A549 (cell line): ENCODE results near the gene RALGPS2. TPM values are rescaled to one million over a fixed set of nuclear protein-coding genes. Genes with fewer than 3 reads are reported as not detected.
"Not testable (repeated sequence)": the region's sequence is repeated elsewhere in the genome, so short reads cannot be mapped to it uniquely, and the experiment has no call there.

Source experiments
- ATAC-seq, 2 experiments: fragments of 200-7000 bp in 1 of 2; fragments of >200 bp in 1 of 2; cut with Nextera tagmentation in 1 of 2; cut with Tn5 transposase in 1 of 2; 3 replicates each; pipeline versions ENCODE4 v1.8.0 to v1.9.1; 2018 to 2020; ENCODE audit warnings: mild to moderate bottlenecking in 1 of 2, moderate library complexity in 1 of 2
- CTCF ChIA-PET: fragments of 300-600 bp; sonication (Branson Sonifier 250); formaldehyde crosslinking; extraction: SDS; loops from one replicate; lab custom pipeline; 2021; ENCODE audit warnings: antibody characterized with exemption, inconsistent platforms; lab: Yijun Ruan, JAX
- POLR2A ChIA-PET: fragments of 350-600 bp; formaldehyde crosslinking; extraction: SDS; loops from one replicate; lab custom pipeline; 2021; ENCODE audit warnings: antibody characterized with exemption, inconsistent platforms; lab: Yijun Ruan, JAX
- DNase-seq, 2 experiments: peaks; one replicate each; pipeline versions ENCODE4 v3.0.0 to v3.0.0-alpha.2; 2011 to 2016; ENCODE audit warnings: low read depth in 1 of 2, low spot score in 1 of 2
- FAIRE-seq: peaks from 2 replicates; lab custom pipeline; 2011; peaks lifted over from hg19 to GRCh38; lab: Jason Lieb, UNC
- H3K27ac ChIP-seq, 2 experiments: fragments of >200 bp; sonication (Bioruptor Twin); formaldehyde crosslinking; 3 replicates each; pipeline ENCODE4 v1.5.1; 2016 to 2017
- H3K4me1 ChIP-seq: fragments of >200 bp; sonication (Bioruptor Twin); formaldehyde crosslinking; 3 replicates; pipeline ENCODE4 v1.6.1; 2016
- H3K4me2 ChIP-seq: fragments of >200 bp; sonication (Bioruptor Twin); formaldehyde crosslinking; 3 replicates; pipeline ENCODE4 v1.6.1; 2016
- H3K4me3 ChIP-seq: fragments of >200 bp; sonication (Bioruptor Twin); formaldehyde crosslinking; 3 replicates; pipeline ENCODE4 v1.5.1; 2016
- H3K9me3 ChIP-seq: fragments of >200 bp; sonication (Bioruptor Twin); formaldehyde crosslinking; 3 replicates; pipeline ENCODE4 v1.6.1; 2016
- CBX8 ChIP-seq: fragments of 200-600 bp; sonication (generic); IDR thresholded peaks from 2 replicates; pipeline ENCODE4 v1.6.1; 2016
- CEBPB ChIP-seq, 2 experiments: fragments of >200 bp in 1 of 2; sonication (Bioruptor Twin) in 1 of 2; formaldehyde crosslinking in 1 of 2; IDR thresholded peaks; 2 replicates each; pipeline ENCODE4 v1.6.1; 2012 to 2016
- CHD2 ChIP-seq: fragments of 150-350 bp; IDR thresholded peaks from 2 replicates; pipeline ENCODE4 v1.6.1; 2014; ENCODE audit warnings: low read length; ENCODE audit not compliant: partially characterized antibody
- EP300 ChIP-seq, 2 experiments: fragments of >200 bp; sonication (Bioruptor Twin); formaldehyde crosslinking; IDR thresholded peaks; 2 replicates in 1 of 2; 3 replicates in 1 of 2; pipeline ENCODE4 v1.6.1; 2016 to 2017
- FOSB ChIP-seq: fragments of 250-450 bp; sonication (Bioruptor Pico); IDR thresholded peaks from 2 replicates; pipeline ENCODE4 v1.5.0; 2020; ENCODE audit warnings: mild to moderate bottlenecking, moderate library complexity
- FOSL2 ChIP-seq, 2 experiments: fragments of 450-650 bp in 1 of 2; fragments of >200 bp in 1 of 2; sonication (Bioruptor Twin) in 1 of 2; formaldehyde crosslinking; IDR thresholded peaks; 2 replicates each; pipeline versions ENCODE4 v1.5.0 to v1.6.1; 2016 to 2020; ENCODE audit warnings: mild to moderate bottlenecking in 1 of 2, moderate library complexity in 1 of 2
- HEYL ChIP-seq: fragments of 250-450 bp; sonication (Bioruptor Pico); IDR thresholded peaks from 2 replicates; pipeline ENCODE4 v1.8.0; 2021; ENCODE audit warnings: mild to moderate bottlenecking, moderate library complexity
- HOXB13 ChIP-seq: fragments of 250-450 bp; sonication (Bioruptor Pico); IDR thresholded peaks from 2 replicates; pipeline ENCODE4 v1.5.0; 2020; ENCODE audit warnings: low read depth, mild to moderate bottlenecking, moderate library complexity
- JUN ChIP-seq, 2 experiments: fragments of >200 bp; sonication (Bioruptor Twin); formaldehyde crosslinking; IDR thresholded peaks; 2 replicates in 1 of 2; 3 replicates in 1 of 2; pipeline ENCODE4 v1.6.1; 2016 to 2017
- KDM1A ChIP-seq: fragments of 200-600 bp; sonication (generic); IDR thresholded peaks from 2 replicates; pipeline ENCODE4 v1.6.1; 2016; ENCODE audit warnings: low read depth, mild to moderate bottlenecking
- KDM5A ChIP-seq: fragments of 200-600 bp; sonication (generic); IDR thresholded peaks from 2 replicates; pipeline ENCODE4 v1.6.1; 2016; ENCODE audit warnings: antibody characterized with exemption, mild to moderate bottlenecking
- NPAS2 ChIP-seq: fragments of 250-450 bp; sonication (Bioruptor Pico); IDR thresholded peaks from 2 replicates; pipeline ENCODE4 v1.8.0; 2022; ENCODE audit warnings: mild to moderate bottlenecking, moderate library complexity, borderline replicate concordance
- NR3C1 ChIP-seq: fragments of >200 bp; sonication (Bioruptor Twin); formaldehyde crosslinking; IDR thresholded peaks from 3 replicates; pipeline ENCODE4 v1.6.1; 2017
- PHF8 ChIP-seq: fragments of 200-600 bp; sonication (generic); IDR thresholded peaks from 2 replicates; pipeline ENCODE4 v1.6.1; 2016; ENCODE audit warnings: low read depth, mild to moderate bottlenecking, antibody characterized with exemption, moderate library complexity, borderline replicate concordance
- POLR2AphosphoS2 ChIP-seq: conservative IDR thresholded peaks from 2 replicates; pipeline ENCODE4 v1.6.1; 2012; ENCODE audit warnings: low read length, improper control_type of control experiment, inconsistent platforms
- SMC3 ChIP-seq: fragments of >200 bp; sonication (Bioruptor Twin); formaldehyde crosslinking; IDR thresholded peaks from 3 replicates; pipeline ENCODE4 v1.6.1; 2018; ENCODE audit warnings: inconsistent platforms
- TFCP2L1 ChIP-seq: fragments of 250-450 bp; sonication (Bioruptor Pico); IDR thresholded peaks from 2 replicates; pipeline ENCODE4 v1.5.0; 2021; ENCODE audit warnings: mild to moderate bottlenecking
- ZFP36 ChIP-seq: fragments of 450-650 bp; IDR thresholded peaks from 2 replicates; pipeline ENCODE4 v1.6.1; 2014; ENCODE audit warnings: borderline replicate concordance; ENCODE audit not compliant: partially characterized antibody
- WGBS: methylation state at CpG from one replicate; pipeline ENCODE4 v1.1.6; 2017; ENCODE audit errors: missing lambda C conversion rate; 5-methylcytosine and 5-hydroxymethylcytosine counted together
- polyA plus RNA-seq, 4 experiments: library from polyadenylated mRNA; depleted of rRNA in 3 of 4; stranded (reverse); fragments of >200 nt; fragmentation: RNase III in 1 of 4; extraction: RNeasy Plus Mini Kit Qiagen cat#74134 plus additional on column Dnase treatment in 1 of 4; gene quantifications; 2 replicates in 3 of 4; 3 replicates in 1 of 4; pipeline ENCODE4 v1.2.3, GENCODE V29; 2011 to 2017
- TF ChIP-seq, protein P1 (sequence below): fragments of 150-350 bp; IDR thresholded peaks from 2 replicates; pipeline ENCODE4 v1.6.1; 2014; ENCODE audit warnings: low read depth, mild to moderate bottlenecking, low read length

Gene RALGPS2
- polyA plus RNA-seq, 2 of the 4 experiments (the other 2 are of a cell fraction), result 11.8 to 18.6 TPM

DNA sequence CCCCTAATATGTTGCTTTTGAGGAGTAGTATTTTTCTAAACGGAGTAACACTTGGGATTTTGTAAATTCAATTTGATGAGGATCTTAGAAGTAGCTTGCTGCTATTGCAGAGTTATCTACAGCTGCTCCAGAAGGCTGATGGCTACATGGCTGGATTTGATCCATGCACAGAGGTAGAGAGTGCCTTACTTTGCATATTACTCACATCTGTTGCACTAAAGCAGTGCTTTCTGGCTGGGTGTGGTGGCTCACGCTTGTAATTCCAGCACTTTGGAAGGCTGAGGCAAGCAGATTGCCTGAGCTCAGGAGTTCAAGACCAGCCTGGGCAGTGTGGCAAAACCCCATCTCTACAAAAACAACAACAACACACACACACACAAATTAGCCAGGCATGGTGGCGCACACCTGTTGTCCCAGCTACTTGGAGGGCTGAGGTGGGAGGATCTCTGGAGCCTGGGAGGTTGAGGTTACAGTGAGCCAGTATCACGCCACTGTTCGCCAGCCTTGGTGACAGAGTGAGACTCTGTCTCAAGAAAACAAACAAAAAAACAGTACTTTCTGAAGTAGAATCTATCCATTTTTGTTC lies 24.6 kb downstream of the RALGPS2 start:
- no peak for DNase-seq
- Histone ChIP-seq H3K9me3 (peaks cover 19% of the 10 kb centered on the region), H3K27ac (no peak overlapping the region), H3K4me1 (no peaks in the 10 kb centered on the region)
- ATAC-seq, result no peak
- POLR2A ChIA-PET, result no interaction called here
- FAIRE-seq, result no peak
- CTCF ChIA-PET, result interaction anchor here (1.7 to 2.9 kb wide), 3 partner anchors 24 to 253 kb away, joined by 5 to 15 read pairs (median 6); partner anchors contain the start of gene RALGPS2
- 85% methylated on average over 5 of the region's 5 CpGs for WGBS
- TF ChIP-seq CBX8 (no peak), PHF8 (no peak), KDM1A (no peak), EP300 (IDR thresholded peaks at IDR 0.05) (no peak), JUN (IDR thresholded peaks at IDR 0.05) (no peak), CHD2 (no peak)
- TF ChIP-seq, all 56 proteins: peak for 0
- no peak overlapping the region for H3K4me2 ChIP-seq
- H3K4me3 ChIP-seq, result no peak overlapping the region

GRCh38 chr1:178751046-178751445 lies 26.0 kb downstream of the RALGPS2 start:
- no peak for FAIRE-seq
- CTCF ChIA-PET, result interaction anchor here (1.0 to 2.9 kb wide), 3 partner anchors 208 to 252 kb away, joined by 5 to 15 read pairs (median 5); no protein-coding TSS in a partner anchor
- POLR2A ChIA-PET, result no interaction called here

GRCh38 chr1:178752891-178753290 lies 27.8 kb downstream of the RALGPS2 start:
- H3K4me3 ChIP-seq, result no peak overlapping the region
- H3K27ac ChIP-seq, result no peak overlapping the region
- no peaks in the 10 kb centered on the region for H3K4me1 ChIP-seq
- FAIRE-seq, result no peak
- no peak overlapping the region for H3K4me2 ChIP-seq
- WGBS, result 79% methylated on average over 2 of the region's 2 CpGs
- peaks cover 38% of the 10 kb centered on the region for H3K9me3 ChIP-seq
- TF ChIP-seq FOSL2 (IDR thresholded peaks at IDR 0.05) (no peak), FOSL2 (CRISPR knock-in tag; IDR thresholded peaks at IDR 0.05) (no peak), CEBPB (IDR thresholded peaks at IDR 0.05) (no peak), POLR2AphosphoS2 (no peak), FOSB (CRISPR knock-in tag) (no peak), KDM5A (no peak), ZFP36 (no peak), HOXB13 (CRISPR knock-in tag) (no peak), SMC3 (no peak), NPAS2 (CRISPR knock-in tag) (no peak), HEYL (CRISPR knock-in tag) (no peak), NR3C1 (no peak)
- TF ChIP-seq, protein P1, sequence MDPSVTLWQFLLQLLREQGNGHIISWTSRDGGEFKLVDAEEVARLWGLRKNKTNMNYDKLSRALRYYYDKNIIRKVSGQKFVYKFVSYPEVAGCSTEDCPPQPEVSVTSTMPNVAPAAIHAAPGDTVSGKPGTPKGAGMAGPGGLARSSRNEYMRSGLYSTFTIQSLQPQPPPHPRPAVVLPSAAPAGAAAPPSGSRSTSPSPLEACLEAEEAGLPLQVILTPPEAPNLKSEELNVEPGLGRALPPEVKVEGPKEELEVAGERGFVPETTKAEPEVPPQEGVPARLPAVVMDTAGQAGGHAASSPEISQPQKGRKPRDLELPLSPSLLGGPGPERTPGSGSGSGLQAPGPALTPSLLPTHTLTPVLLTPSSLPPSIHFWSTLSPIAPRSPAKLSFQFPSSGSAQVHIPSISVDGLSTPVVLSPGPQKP, result no peak
- ChIA-PET POLR2A (no interaction called here), CTCF (interaction anchor here (0.7 to 2.9 kb wide), 8 partner anchors 12 to 216 kb away, joined by 3 to 15 read pairs (median 4); no protein-coding TSS in a partner anchor)
- DNase-seq, result no peak
- ATAC-seq, result no peak

More at GRCh38 chr1:178751046-178751445, 26.0 kb downstream of the RALGPS2 start:
- Histone ChIP-seq H3K4me3 (no peak overlapping the region), H3K27ac (no peak overlapping the region; a peak in 1 of 6 replicates), H3K4me1 (no peaks in the 10 kb centered on the region), H3K9me3 (peaks cover 32% of the 10 kb centered on the region), H3K4me2 (no peak overlapping the region)
- ATAC-seq (no peak), DNase-seq (no peak)
- WGBS, result 82% methylated on average over 4 of the region's 4 CpGs
- TF ChIP-seq FOSB (CRISPR knock-in tag) (no peak), JUN (IDR thresholded peaks at IDR 0.05) (no peak), TFCP2L1 (CRISPR knock-in tag) (no peak)

DNA sequence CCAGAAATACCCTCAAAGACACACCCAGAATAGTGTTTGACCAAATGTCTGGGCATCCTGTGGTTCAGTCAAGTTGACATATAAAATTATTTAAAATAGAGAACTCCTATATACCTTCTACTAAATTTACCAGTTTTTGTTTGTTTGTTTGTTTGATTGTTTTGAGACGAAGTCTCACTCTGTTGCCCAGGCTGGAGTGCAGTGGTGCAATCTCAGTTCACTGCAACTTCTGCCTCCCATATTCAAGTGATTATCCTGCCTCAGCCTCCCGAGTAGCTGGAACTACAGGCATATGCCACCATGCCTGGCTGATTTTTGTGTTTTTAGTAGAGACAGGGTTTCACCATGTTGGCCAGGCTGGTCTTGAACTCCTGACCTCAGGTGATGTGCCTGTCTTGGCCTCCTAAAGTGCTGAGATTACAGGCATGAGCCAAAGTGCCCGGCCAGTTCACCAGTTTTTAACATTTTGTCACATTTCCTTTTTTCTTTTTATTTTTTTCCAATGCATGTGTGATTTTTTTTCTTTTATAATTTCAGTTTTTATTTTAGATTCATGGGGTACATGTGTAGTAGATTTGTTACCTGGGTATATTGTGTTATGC lies 29.7 kb downstream of the RALGPS2 start:
- H3K27ac ChIP-seq, POLR2A ChIA-PET, FAIRE-seq: not testable (repeated sequence)

More for the DNA sequence above, 29.7 kb downstream of the RALGPS2 start:
- not testable (repeated sequence) for H3K4me2 ChIP-seq, ATAC-seq, DNase-seq, H3K4me3 ChIP-seq, H3K4me1 ChIP-seq
- WGBS, result 90% methylated on average over 3 of the region's 3 CpGs
- CTCF ChIA-PET, result interaction anchor here (1.1 kb wide), 1 partner anchor 30 kb away, joined by 3 read pairs; the partner anchor contains the start of gene RALGPS2
- peaks cover 48% of the 10 kb centered on the region for H3K9me3 ChIP-seq
